Measurements from ENCODE around the gene VDAC2.
"Not testable (repeated sequence)": the region's sequence is repeated elsewhere in the genome, so short reads cannot be mapped to it uniquely, and the experiment has no call there.

The VDAC2 gene

DNA sequence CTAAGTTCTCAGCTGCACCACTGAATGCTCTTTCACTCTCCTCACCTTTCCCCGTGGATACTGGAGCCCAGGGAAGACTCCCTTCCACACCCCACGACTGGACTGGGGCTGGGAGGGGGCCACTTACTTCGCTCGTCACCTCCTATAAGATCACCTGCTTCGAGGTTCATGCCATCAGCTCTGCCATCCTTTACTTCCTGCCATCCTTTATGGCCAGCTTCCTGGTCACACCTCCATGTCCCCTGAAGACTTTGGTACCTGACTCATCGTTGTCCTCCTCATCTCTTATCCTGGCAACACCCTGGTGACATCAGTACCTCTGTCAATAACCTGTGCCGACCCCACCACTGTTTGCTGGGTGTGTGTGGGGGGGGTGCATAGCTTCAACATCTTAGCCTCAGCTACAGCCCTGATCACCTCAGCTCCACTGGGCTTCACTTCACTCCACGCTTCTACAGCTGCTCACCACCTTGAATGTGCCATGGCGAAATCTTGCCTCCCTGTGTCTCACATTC is 8.7 kb upstream of the VDAC2 start:
- DNase-seq: no peak

GRCh38 chr10:75202321-75203045 is 8.1 kb upstream of the VDAC2 start:
- no peak for DNase-seq

DNA sequence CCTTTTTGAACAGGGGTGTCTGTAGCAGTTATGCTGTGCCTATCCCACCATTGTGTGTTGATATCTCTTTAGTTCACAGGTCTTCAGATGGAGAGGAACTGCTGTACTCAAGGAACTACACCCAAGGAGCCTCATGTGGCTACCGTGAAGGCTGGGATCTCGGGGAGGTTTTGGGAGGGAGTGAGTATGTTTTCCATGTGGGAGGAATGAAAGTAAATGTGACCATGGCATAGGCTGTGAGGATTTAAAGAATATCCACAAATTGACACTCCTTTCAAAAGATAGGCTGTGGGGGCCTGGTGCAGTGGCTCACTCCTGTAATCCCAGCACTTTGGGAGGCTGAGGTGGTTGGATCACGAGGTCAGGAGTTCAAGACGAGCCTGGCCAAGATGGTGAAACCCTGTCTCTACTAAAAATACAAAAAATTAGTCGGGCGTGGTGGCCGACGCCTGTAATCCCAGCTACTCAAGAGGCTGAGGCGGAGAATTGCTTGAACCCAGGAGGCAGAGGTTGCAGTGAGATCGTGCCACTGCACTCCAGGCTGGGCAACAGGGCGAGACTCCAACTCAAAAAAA is 7.5 kb upstream of the VDAC2 start:
- DNase-seq: not testable (repeated sequence)

DNA sequence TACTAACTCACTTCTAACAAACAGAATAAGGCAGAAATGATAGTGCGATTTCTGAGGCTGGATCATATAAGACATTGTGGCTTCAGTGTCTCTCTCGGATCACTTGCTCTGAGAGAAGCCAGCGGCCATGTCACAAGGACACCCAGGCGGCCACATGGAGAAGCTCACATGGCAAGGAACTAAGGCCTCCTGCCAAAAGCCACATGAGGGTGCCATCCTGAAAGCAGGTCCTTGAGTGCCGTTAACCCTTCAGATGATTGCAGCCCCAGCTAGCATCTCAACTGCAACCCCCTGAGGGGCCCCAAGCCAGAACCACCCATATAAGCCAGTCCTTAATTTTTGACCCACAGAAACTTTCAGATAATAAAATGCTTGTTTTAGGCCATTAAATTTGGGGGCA is 6.9 kb upstream of the VDAC2 start:
- no peak for DNase-seq

DNA sequence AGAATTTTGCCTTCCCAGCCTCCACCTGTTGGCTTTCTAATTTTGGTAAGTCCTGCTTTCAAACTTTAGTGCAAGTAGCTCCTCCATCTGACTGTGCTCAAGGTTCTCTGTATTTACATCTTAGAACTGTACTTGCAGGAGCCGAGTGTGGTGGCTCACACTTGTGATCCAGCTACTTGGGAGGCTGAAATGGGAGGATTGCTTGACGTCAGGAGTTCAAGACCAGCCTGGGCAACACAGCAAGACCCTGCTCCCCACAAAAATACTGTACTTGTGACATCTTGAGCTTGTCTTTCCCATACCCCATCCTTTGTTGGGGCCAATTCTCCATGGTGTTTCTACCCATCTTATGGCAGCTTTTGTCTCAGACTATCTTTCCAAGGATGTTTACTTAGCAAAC is 4.7 kb upstream of the VDAC2 start:
- no peak for DNase-seq

GRCh38 chr10:75206638-75207037 is 4.0 kb upstream of the VDAC2 start:
- DNase-seq: not testable (repeated sequence)

DNA sequence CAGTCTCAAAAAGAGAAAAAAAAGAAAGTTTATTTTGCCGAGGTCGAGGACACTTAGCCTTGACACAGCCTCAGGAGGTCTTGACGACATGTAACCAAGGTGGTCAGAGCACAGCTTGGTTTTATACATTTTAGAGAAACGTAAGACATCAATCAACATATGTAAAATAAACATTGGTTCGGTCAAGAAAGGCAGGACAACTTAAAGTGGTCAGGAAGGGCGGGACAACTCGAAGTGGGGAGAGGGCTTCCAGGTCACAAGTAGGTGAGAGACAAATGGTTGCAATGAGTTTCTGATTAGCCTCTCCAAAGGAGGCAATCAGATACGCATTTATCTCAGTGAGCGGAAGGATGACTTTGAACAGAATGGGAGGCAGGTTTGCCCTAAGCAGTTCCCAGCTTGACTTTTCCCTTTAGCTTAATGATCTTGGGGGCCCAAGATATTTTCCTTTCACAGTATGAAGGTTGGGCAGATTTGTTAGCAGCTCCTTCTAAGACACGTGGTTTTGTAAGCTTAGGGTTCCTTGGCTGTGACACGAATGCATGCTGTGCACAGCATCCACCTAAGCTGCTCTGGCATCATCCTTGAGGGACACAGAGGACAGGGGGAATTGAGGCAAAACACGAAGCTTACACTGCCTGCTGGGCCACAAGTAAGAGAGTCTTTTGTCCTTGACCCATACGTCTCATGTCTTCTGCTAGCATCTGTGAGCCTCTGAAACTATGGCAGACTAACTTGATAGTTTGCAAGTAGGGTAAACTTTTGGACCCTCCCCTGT is 3.3 kb upstream of the VDAC2 start:
- DNase-seq: no peak

- DNase-seq: no peak
Observed at GRCh38 chr10:75207857-75208144, 2.8 kb upstream of the VDAC2 start.

DNA sequence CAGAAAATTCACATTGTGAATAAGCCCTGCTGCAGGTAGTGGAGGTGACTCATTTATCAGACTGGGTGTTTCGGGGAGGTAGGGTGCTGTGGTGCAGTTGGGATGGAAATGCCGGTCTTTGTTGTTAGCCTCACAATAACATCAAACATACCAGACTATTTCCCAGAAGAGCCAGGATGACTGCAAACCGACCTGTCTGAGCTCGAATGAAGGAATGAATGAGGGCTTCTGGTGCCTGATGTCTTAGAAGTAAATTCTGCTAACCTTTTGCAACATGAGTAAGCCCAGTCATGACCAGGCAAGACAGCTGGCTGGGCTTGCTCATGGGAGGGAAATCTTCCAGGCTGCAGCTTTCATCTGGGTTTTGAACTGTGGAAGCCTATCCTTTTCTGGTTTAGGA is 2.4 kb upstream of the VDAC2 start:
- no peak for DNase-seq

DNA sequence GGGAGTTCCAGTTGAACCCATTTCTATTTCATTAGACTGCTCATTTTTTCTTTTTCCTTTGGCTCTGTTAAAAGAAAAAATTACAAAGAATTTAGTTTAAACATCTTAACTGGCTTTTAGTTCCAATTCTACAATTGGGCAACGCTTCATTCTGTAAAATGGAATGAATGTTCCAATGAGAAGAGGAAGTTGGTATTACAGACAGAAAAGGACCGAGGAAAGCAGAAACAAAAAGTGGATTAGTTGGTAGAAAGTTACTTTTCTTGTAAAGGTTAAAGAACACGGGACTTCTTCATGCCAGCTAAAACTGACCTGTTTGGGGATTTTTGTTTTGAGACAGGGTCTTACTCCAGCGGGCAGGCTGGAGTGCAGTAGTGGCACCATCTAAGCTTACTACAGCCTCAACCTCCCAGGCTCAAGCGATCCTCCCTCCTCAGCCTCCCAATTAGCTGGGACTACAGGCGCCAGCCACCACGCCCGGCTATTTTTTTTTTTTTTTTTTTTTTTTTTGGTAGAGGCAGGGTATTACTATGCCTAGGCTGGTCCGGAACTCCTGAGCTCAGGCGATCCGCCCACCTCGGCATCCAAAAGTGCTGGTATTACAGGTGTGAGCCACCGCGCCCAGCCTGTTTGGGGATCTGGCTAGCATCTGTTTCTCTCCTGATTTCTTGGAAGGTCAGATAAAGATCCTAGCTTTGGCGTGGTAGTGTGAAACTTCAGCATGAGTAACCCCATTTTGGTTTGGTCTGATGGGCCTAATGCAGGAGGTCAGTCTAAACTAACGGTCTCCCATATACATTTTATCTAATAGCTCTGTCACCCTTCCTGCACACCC is 1.3 kb upstream of the VDAC2 start:
- no peak for DNase-seq

DNA sequence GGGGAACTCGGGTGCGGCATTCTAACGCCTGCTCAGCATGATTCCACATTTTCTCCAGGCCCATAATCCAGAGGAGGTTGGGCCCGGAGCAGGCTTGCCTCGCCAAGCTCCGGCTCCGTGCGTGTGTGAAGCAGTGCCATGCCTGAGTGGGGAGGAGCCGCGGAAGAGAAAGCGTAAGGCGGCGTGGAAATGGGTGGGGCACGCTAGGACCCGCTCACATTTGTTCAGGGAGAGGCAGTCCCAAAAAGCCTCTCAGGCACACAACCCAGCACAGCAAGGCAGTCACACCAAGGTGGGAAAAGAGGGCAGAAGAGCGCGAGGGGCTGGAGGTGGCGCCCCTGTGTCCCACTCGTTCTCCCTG is 695 bp upstream of the VDAC2 start:
- DNase-seq: peak; percentile 78

DNA sequence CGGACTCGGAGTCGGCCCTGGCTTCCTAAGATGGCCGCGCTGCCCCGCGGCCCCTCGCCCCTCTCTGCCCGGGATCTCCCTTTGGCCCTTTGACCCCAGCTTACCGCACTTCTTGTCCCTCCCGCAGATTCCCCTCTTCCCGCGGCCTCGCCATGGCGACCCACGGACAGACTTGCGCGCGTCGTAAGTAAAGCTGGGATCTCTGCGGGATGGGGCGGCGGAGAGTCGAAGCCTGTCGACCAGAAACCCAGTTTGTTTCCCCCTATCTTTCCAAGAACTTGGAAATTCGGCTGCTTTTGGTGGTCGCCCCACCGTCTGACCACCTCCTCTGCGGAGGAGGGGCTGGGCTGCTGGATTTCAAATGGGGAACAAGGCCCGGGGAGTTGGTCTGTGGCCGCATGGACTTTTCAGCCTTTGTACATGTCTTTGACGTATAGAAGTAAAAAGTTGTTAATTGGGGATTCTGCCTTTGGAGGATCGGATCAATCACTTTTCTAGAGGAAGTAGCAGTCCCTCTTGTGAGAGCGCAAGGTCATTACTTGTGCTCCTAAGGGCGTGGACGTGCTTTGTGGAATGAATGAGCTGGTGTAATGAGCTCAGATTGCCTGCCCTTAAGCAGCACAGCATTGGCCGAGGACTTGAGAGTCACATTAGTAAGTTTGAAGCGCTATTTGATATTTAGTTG is 553 bp downstream of the VDAC2 start:
- DNase-seq: peak; percentile 34

DNA sequence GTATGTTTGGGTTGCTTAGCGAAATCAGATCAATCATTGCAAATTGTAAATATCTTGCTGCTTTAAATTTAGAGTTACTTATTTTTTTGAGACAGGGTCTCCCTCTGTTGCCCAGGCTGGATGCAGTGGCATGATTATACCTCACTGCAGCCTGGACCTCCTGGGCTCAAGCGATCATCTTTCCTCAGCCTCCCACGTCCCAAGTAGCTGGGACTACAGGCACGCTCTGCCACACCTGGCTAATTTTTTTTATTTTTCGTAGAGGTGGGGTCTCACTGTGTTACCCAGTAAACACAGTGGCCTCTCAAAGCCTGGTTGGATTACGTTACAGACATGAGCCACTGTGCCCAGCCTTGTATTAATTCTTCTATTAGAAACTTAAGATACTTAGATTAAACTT is 1.7 kb downstream of the VDAC2 start:
- no peak for DNase-seq

GRCh38 chr10:75220274-75220673 is 9.7 kb downstream of the VDAC2 start:
- DNase-seq: no peak

- not testable (repeated sequence) for DNase-seq
Observed at GRCh38 chr10:75221492-75221891, 10.9 kb downstream of the VDAC2 start.

GRCh38 chr10:75223507-75223906 is 12.9 kb downstream of the VDAC2 start:
- DNase-seq: no peak

GRCh38 chr10:75226095-75226494 is 15.5 kb downstream of the VDAC2 start:
- DNase-seq: no peak

- DNase-seq: no peak
Observed at GRCh38 chr10:75226656-75227055, 16.1 kb downstream of the VDAC2 start.

DNA sequence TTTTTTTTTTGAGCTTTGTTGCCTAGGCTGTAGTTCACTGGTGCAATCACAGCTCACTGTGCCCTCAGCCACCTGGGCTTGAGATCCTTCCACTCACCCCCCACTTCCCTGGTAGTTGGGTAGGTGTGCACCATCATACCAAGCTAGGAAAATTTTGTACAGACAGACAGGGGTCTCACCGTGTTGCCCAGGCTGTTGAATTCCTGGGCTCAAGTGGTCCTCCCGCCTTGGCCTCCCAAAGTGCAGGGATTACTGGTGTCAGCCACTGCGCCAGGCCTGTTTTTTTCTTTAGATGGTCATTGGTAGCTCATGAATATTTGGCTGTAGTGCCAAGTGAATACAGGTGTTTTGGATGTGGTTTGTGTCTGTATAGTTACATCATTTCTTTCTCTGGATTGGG is 17.7 kb downstream of the VDAC2 start:
- DNase-seq: no peak

GRCh38 chr10:75228834-75229233 is 18.2 kb downstream of the VDAC2 start:
- no peak for DNase-seq

DNA sequence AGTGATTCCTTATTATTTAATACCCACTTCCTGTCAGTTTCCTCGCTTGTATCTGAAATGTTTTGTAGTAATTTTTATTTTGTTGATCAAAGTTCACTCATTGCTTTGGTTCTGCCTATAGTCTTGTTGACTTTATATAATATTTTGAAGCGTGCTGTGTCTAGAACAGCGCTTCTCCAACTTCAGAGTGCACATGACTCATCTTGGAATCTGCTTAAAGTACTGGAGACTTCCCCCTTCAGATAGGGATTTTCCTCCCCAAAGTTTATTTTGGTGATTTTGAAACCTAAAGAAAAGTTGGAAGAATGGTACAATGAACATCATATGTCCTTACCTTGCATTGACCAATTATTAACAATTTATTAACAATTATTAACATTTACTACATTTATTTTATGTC is 19.4 kb downstream of the VDAC2 start:
- DNase-seq: no peak

- DNase-seq: peak; percentile 89
Observed at GRCh38 chr10:75230600-75231038, 20.0 kb downstream of the VDAC2 start.
